ENCODE results near the gene ZNF341. TPM values are rescaled to one million over a fixed set of nuclear protein-coding genes. Genes with fewer than 3 reads are reported as not detected.

ZNF341 gene
- total and polyA plus RNA-seq, 9 of the 15 experiments (the other 6 are each of a cell fraction or from before 2014, with no cell fraction given): 0.08 to 2.6 (median 1.0) TPM

DNA sequence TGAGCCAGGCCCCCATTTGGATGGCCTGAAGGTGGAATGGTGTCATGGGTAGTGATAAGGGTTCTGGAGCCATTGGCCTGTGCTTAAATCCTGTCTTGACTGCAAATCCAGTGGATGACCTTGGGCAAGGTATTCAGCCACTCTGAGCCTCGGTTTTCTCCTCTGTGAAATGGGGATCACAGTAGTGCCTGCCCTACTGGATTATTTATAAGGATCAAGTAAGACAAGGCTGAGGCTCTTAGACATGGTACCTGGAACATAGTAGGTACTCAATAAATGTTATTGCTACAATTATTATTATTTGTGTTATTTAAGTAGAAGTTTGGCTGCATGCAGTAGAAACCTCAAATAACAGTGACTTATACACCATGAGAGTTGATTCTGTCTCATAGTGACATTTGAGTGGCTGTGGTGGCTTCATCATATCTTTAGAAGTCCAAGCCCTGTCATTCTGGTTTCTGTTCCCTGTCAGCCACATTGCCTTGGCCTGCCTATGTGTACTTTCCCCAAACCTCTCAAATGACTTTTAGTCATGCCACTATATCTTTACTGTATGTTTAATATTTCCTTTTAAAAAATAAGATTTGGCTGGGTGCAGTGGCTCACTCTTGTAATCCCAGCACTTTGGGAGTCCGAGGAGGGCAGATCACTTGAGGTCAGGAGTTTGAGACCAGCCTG, 41.8 kb downstream of the ZNF341 start:
- no peaks in the 10 kb centered on the region for H3K79me2 ChIP-seq (ENCODE audit: control insufficient read depth, insufficient read depth, low read length)
- peaks cover 1 to 2% of the 10 kb centered on the region in 2 experiments; a peak in 4 of 5 replicates for H3K4me1 ChIP-seq (replicated peaks in 1 of 2; ENCODE audit: control insufficient read depth in 2 of 2, insufficient read depth in 2 of 2, low read length in 2 of 2)
- H3K4me3 ChIP-seq: no peak overlapping the region
- peak; percentile 58 for TF ChIP-seq RBM25 (IDR thresholded peaks at IDR 0.05; ENCODE audit: low read depth, low read length, severe bottlenecking)
- TF ChIP-seq ZNF507 (tag; conservative IDR thresholded peaks at IDR 0.05): no peak
- peak; percentile 48; the same call in 1 of the 2 replicates for TF ChIP-seq BCOR (IDR thresholded peaks at IDR 0.05)
- TF ChIP-seq ESRRA (IDR thresholded peaks at IDR 0.05; ENCODE audit: borderline replicate concordance, low read depth): peak; percentile 59
- TF ChIP-seq KDM1A (IDR thresholded peaks at IDR 0.05): no peak
- TF ChIP-seq ADNP (tag; IDR thresholded peaks at IDR 0.05): 0 out of 2 replicates have a peak, but pooled peaks have one; percentile 32
- no peak for TF ChIP-seq TCF7L2 (IDR thresholded peaks at IDR 0.05; ENCODE audit: low read depth, low read length)
- TF ChIP-seq MYC (IDR thresholded peaks at IDR 0.05; ENCODE audit: low read depth, low read length): no peak
- no peak for TF ChIP-seq MYC (CRISPR knock-in tag; IDR thresholded peaks at IDR 0.05; ENCODE audit: borderline replicate concordance, low read depth)
- no peak for TF ChIP-seq TOE1 (IDR thresholded peaks at IDR 0.05; ENCODE audit: borderline replicate concordance)
- no peak for TF ChIP-seq TOE1 (CRISPR knock-in tag; IDR thresholded peaks at IDR 0.05; ENCODE audit: borderline replicate concordance, low read depth)
- ChIA-PET CTCF (ENCODE audit: low intra/inter-chr PET ratio) (no interaction called here), POLR2A (no interaction called here)
- no TSS peak for BruUV-seq (replicated peaks)
- H3K9me1 ChIP-seq (ENCODE audit: control insufficient read depth, insufficient read depth, low read length): peaks cover 2% of the 10 kb centered on the region
- no peaks in the 10 kb centered on the region for H3K9me3 ChIP-seq (replicated peaks; ENCODE audit: control insufficient read depth, insufficient read depth, low read depth, low read length)
- no peaks in the 10 kb centered on the region for H3K36me3 ChIP-seq (ENCODE audit: control insufficient read depth, insufficient read depth, low read length)
- DNase-seq (ENCODE audit: extremely low read depth in 1 of 4, low spot score in 3 of 4): no peak
- H3K27ac ChIP-seq (ENCODE audit: extremely low read depth, low read depth, low read length): no peak overlapping the region
- 20% methylated on average over 2 of the region's 2 CpGs for WGBS (ENCODE audit: insufficient coverage, low coverage, missing lambda C conversion rate)
- no peak overlapping the region for H2AFZ ChIP-seq (ENCODE audit: low read depth, low read length)
- H3K4me2 ChIP-seq (ENCODE audit: insufficient read depth, low read length): no peak overlapping the region
- H4K20me1 ChIP-seq (replicated peaks; ENCODE audit: control insufficient read depth, insufficient read depth, low read length): no peaks in the 10 kb centered on the region
- intact Hi-C loops (cut with micrococcal nuclease): no loop called here
- no peak for ATAC-seq
- H3K9ac ChIP-seq (ENCODE audit: insufficient read depth in 1 of 2, low read depth in 2 of 2, low read length in 2 of 2): no peak overlapping the region
- in situ Hi-C loops (cut with MboI): no loop called here
- no peaks in the 10 kb centered on the region for H3K27me3 ChIP-seq (ENCODE audit: control insufficient read depth in 2 of 2, insufficient read depth in 2 of 2, low read length in 2 of 2)
- FAIRE-seq: no peak

Data from K562 (cell line).